CD4-positive, alpha-beta T cell treated with Interleukin-15 for 1 hour (primary cell): ENCODE data around the gene DSTN.

Experiments used
- DNase-seq: peaks from one replicate; pipeline ENCODE4 v3.0.0-alpha.2; 2020

Gene DSTN

DNA sequence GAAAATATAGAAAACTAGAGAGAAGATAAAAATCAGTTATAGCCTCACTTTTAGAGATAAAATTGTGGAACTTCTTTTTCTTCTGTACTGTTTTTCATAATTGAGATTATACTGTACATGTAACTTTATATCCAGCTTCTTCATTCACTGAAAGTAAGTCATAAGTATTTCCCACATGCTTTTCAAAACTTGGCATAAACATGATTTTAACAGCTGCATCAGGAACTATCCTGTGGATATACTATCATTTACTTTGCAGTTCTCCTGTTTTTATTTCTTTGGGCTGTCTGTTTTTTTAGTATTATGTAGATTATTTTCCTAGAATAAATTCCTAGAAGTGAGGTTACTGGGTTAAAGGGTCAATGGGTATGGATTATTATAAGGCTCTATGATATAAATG, 14.8 kb downstream of the DSTN start:
- no peak for DNase-seq

DNA sequence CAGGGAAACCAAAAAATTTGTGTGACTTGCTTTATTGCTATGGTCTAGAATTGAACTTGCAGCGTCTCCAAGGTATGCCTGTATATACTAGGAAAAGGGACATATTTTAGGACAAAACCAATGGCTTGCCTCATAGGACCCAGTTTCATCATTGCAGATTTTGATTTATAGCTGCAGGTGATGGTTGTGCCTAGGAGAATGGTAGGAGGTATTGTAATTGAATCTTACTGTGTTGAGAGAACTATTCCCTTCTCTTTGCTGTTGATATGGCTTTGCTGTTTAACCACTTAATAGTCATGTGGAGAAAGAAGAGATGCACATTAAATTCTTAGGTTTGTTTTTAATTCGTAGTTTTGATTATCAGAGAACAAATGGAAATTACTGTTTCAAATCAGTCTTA, 16.4 kb downstream of the DSTN start:
- DNase-seq: no peak

DNA sequence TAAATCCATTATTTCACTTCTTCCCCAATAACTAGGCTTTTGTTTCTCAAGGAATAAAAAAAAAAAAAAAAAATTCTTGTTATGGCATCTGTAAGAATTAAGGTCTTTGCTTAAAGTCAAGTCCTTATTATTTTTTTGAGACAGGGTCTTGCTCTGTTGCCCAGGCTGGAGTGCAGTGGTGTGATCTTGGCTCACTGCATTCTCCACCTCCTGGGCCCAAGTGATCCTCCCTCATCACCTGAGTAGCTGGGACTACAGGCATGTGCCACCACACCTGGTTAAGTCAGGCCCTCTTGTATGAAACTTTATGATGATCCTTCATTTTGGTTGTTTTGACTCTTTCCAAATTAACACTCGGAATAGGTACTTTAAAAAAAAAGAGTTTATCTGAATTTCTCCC, 17.3 kb downstream of the DSTN start:
- DNase-seq: no peak

DNA sequence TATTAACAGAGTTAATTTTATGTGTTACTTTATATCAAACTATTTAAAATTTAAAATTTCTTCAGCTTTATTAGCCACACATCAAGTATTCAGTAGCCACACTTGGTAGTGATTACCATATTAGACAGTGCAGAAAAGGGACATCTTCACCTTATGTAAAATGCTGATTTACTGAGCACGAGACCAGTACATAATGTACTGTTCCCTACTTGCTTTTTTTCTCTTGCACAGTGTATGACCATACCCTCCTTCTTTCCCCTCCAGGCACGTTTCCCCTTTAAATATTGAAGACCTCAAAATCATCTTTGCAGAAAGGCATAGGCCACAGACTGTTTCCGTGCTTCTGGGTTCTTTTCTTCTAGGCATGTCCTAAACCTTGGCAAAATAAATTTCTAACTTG, 17.9 kb downstream of the DSTN start:
- no peak for DNase-seq

DNA sequence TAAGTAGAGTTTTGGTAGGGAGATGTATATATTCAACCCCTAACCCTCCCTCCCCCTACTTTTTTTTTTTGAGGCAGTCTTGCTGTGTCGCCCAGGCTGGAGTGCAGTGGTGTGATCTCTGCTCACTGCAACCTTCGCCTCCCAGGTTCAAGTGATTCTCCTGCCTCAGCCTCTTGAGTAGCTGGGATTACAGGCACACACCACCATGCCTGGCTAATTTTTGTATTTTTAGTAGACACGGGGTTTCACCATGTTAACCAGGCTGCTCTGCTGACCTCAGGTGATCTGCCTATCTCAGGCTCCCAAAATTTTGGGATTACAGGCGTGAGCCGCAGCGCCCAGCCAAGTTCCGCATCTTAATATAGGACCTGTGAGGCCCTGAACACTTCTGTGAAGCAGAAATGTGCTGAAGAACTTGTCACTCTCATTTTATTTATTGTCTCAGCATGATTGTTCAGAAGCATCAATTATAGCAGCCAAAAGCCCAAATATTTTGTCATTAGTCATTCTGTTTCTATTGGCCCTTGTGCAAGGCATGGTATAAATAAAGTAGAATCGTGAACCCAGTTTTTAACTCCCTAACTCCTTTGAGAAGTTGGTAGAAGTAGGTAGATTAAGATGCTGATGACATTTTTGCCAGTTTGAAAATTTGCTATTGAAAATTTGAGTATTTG, 19.4 kb downstream of the DSTN start:
- DNase-seq: no peak

DNA sequence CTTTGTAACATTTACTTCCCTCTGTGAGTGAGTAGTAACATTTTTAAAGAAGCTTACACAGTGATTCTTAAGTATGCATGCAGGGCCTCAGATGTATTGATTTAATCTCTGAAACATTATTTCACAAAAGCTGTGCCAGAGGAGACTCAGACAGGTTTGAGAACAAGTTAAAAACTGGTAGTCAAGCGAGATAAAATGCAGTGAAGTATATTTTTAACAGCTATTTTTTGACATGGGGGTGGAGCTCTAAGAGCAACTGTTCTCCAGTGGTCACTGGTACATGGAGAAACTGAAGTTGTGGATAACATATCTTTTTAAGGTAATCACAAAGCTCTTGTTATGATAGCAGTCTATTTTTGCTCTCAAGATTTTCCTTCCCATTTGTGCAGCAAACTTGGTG, 20.4 kb downstream of the DSTN start:
- no peak for DNase-seq

DNA sequence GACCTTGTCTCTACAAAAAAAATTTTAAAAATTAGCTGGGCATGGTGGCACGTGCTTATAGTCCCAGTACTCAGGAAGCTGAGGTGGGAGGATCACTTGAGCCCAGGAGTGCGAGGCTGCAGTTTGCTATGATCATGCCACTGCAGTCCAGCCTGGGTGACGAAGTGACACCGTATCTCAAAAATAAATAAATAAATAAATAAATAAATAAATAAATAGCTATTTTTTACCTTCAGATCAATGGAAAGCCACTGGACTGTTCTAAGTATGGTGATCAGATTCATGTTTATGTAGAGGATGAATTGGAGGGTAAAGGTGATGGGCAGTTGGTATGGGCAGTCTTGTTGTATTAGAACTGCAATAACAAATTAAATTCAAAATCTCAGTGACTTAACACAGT, 24.0 kb downstream of the DSTN start:
- DNase-seq: no peak

DNA sequence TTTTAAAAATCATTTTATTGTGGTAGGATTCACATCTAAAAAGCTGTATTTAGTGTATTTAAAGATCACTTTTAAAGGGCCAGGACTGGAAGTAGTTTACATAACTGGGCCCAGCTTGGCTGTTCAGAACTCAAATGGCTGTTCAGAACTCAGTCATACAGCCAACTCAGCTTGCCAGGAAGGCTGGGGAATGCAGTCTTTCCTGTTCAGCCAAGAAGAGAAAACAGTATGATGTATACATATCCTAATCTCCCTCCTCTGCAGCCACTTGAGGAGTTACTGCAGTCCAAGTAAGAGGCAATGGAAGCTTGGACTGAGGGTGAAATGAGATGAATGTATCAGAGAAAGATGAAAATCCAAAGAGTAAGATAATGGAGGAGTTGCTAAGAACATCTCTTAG, 24.6 kb downstream of the DSTN start:
- DNase-seq: no peak

DNA sequence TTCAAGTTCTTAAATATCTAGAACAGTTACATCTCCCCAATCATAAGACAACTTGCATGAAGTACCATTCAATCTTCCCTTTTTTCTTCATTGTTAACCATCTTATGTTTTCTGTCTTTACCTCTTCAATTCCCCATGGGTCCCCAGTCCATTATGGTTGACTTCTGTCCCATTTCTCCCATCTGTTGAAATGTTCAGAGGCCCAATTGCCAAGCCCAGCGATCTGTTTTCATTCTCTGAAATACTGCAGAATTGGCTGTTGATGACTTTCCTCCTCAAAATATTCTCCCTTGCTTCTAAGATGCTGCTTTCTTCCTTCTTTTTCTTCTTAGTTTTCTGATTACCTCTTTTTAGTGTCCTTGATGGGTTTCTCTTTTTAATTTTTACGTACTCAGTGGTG, 26.0 kb downstream of the DSTN start:
- DNase-seq: no peak

DNA sequence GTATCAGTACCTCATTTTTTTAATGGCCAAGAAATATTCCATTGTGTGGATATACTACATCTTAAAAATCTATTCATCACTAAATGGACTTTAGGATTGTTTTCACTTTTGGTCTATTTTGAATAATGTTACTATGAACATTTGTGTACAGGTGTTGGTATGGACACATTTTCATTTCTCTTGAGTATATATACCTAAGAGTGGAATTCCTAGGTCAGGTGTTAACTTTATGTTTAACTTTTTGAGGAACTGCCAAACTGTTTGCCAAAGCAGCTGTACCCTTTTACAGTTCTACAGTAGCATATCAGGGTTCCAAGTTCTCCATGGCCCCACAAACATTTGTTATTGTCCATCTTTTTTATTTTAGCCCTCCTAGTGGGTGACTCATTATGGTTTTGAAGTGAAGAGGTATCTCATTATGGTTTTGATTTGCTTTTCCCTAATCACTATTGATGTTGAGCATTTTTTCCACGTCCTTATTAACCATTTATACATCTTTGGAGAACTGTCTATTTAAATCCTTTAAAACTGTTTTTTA, 28.2 kb downstream of the DSTN start:
- DNase-seq: no peak

DNA sequence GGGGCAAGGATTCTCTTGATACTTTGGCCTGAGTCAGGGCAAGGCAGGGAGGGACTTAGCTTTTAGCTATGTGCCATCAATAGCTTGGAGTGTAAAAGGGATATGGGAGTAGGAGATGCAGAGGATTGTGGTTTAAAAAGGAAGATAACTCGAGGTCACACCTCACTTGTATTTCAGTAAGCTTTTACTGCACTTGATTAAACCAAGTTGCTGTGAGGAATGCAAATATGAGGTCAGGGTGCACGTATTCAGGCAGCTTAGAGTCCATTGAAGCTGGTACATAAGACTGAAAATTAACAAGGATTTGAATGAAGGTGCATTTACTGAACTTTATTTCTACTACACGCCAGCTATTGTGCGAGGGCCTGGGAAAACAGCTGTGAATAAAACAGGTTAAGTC, 32.1 kb downstream of the DSTN start:
- no peak for DNase-seq

DNA sequence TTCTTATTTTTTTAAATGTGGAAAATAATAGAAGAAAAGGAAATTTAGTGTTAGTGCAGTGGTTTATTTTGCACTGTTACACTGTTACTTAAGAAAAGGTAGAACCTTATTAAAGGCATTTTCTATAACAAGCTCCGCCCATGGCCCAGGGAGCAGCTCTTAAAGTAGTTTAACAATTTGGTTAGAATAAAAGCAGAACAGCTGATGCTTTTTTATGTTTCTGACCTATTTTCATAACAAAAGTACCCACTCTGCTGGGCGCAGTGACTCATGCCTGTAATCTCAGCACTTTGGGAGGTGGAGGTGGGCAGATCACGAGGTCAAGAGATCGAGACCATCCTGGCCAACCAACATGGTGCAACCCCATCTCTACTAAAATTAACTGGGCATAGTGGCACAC, 32.6 kb downstream of the DSTN start:
- no peak for DNase-seq

DNA sequence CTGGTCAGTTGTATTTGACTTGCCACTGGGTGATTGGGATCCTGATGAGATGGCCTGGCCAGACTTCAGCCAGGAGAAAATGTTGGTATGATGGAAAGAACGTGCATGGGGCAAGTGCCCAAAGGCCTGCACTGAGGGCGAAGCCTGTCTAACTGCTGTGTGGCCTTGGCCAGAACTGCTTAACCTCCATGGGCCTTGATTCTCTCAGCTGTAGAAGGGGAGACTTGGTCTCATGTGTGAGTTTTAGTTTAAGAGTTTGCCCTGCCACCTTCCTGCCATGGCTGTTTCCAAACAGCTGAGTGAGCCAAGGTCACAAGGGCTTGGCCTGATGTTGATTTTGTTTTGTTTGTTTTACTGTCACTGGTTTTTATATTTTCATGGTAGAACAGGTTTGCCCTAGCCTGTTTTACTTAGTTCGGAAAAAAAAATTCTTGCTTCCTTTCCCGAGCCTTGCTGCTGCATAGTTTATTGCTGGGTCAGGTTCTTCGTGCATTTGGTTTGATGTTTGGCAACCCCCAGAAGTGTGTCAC, 35.3 kb downstream of the DSTN start:
- DNase-seq: no peak

DNA sequence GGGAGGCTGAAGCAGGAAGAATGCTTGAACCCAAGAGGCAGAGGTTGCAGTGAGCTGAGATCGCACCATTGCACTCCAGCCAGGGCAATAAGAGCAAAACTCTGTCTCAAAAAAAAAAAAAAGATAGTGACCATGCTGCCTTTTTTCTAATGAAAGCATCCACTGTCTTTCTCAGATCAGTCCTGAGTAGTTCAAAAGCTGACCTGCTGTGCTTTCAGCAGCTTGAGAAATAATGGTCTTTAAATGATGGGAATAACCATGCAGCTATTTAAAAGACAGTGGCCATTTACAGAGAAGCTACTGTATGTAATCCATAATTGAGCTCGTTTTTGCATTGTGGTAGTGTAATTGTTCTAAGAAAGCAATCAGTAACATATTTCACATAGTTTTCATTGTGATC, 36.1 kb downstream of the DSTN start:
- no peak for DNase-seq

DNA sequence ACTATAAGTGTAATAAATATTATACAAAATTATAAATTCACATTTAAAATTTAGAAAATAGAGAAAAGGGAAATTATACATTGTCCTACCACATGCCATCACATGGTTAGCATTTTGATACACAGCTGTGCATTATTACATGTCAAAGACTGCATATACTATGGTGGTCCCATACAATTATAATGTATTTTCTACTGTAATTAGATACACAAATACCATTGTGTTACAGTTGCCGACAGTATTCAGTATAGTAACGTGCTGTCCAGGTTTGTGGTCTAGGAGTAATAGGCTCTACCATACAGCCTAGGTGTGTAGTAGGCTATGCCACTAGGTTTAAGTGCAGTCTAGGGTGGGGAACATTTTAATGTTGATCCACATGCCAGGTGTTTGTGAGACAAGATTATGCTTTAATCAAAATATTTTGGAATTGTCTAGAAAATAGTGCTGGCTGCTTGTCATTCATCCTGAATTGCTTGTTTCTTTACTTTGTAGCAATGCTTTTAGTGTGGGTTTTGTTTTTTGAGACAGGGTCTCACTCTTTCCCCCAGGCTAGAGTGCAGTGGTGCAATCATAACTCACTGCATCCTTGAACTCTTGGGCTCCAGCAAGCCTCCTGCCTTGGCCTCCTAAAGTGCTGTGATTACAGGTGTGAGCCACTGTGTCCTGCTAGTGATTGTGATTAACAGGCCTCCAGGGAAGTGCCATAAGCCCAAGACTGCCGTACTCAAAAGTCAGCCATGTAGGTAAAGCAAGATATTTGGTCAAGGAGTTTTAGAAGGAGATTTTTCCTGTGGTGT, 39.0 kb downstream of the DSTN start:
- no peak for DNase-seq

DNA sequence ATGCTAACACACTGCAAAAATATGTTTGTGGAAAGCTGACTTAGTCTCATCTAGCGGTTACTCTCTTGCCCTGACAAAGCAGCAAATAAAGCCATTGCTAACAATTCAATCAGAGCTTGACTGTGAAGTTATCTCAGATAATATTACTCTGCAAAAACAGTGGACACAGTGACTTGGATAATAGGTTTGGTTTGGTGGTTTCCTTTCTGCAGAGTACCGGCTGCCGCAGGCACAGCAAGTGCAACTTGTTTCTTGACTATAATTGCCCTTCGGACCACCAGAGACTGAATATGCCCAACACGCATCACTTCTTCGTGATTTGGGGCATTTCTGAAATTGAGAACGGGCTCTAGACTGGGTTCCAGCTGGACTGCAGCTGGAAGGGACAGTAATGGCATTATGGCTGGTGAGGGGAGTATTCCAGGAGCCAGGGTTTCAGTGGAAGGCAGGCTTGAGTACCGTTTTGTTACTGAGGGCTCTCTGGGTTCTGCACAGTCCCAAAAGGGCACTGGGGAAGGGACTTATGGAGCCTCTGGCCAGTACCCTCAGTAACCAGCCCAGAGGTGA, 40.0 kb downstream of the DSTN start:
- no peak for DNase-seq

DNA sequence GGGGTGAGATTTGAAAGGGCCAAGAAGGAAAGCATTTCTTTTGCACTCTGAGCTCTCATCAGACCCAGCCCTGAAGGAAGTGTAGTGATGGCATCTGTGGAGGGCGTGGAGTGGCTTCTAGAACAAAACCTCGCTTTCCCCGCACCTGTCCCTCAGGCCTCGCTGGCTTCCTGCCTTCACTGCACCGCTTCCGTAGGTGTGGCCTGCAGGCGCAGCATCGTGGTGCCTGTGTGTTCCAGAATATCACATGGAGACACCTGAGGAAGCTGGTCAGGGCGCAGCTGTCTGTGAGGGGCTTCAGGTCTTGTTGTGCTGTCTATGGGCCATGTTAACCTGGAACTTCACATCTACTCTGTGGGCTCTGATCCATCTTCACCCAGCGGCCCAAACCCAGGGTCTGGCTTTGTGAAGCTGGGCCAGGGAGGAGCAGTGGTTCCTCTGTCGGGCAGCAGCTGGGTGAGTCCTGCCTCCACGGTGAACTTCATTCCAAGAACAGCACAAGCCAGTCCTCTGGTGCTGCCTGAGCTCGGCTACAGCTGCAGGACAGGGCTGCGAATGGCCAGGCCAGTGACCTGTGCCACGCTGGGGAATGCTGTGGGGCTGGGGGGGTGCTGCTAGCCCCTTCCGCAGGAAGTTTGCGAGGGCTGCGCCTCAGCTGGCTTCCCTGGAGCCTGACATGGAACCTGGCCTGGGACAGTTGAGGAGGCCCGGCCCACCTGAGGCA, 40.9 kb downstream of the DSTN start:
- peak; percentile 54 for DNase-seq

DNA sequence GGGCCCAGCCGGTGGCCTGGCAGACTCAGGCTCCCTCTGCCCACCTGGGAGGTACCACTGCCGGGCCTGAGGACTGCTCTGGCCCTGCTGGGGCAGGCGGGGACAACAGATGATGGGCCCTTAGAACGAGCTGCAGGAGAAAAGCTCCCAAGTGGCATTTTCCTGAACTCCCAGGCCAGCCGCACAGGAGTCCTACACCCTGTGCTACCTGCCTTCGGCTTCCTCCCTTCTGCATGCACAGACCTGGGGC, 41.3 kb downstream of the DSTN start:
- DNase-seq: no peak

DNA sequence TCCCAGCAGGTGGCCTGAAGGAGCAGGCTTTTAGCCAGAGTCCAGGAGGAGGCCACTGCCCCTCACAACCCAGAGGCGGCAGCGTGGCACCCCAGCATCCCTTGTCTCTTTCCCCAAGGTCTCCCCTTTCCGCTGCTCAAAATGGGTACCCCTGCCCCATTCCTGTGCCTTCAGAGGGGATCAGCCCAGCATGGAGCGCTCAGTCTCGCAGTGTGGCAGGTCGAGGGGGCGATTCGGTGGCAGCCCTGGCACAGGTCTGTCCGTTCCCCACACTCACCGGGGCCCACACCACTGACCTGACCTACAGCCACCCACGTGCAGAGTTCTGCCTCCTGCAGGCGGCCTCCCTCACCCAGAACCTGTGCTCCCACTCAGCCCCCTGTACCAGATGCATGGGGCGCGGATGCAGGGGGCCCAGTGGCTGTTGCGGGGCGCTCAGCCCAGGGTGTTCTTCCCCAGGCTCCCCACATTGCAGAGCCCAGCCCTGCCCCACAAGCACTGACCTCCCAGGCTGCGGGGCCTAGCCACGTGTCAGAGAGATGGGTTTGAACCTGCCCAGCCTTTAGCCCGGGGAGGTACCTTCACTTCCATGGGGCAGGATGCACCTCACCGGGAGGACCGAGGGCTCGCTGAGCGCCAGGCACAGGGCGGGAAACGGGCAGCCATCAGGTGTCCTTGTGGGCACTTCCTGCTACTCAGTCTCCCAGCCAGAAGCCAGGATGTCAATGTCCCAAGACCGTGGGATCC, 41.8 kb downstream of the DSTN start:
- no peak for DNase-seq

DNA sequence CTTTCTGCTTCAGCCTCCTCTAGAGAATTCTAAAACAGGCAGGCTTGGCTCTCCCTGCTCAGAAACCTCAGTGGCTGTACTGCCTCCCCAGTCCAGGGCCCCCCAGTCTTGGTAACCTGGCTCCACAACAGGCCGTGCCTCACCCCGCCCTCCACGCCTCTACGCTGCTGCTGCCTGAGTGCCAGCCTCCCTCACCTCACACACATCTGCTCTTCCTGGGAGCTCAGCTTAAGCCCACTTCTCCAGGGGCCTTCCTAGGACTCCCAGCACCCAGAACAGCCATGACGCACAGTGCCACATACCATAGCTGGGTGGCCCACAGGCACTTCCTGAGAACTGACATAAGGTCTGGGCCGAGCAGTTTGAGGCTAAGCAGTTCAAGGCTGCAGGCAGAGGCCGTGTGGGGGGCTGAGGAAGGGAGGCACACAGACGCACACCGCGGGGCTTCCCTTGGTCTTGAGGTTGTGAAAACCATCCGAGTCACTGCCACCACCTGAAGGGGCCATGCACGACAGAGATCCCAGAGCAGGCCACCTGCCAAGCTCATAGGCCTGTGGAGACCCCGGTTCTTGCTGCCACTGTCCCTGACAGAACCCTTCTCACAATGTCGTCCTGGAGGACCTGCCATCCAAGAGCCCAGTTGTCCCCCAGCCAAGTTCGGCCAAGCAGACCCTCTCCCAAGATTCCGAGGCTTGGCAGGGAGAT, 42.6 kb downstream of the DSTN start:
- peak; percentile 69 for DNase-seq

DNA sequence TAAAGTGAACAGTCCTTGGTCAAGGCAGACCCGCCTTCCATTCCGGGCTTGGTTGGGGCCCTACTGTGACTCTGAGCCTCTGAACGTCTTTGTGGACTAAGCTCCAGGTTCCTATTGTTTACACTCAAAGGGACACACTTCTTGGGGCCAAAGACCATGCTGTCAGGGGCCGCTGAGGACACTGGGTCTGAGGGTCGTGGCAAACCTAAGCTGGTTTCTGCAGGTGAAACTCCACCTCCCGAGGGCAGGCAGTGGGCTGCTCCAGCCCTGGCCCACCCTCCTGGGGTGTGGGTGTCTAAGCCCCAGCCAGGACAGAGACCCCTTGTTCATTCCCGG, 43.1 kb downstream of the DSTN start:
- no peak for DNase-seq
